OCI-LY3 (cell line): Measurements from ENCODE around the gene CIAO3.

Experiments used
- CTCF ChIP-seq: fragments of 200-600, 300-600 bp; sonication (generic); IDR thresholded peaks from 2 replicates; pipeline ENCODE4 v1.5.1; 2014; ENCODE audit warnings: antibody characterized with exemption, low read length, low read depth
- EZH2phosphoT487 ChIP-seq: fragments of 200-600 bp; shearing (Covaris generic); IDR thresholded peaks from 2 replicates; pipeline ENCODE4 v1.6.1; 2018; ENCODE audit warnings: antibody characterized with exemption, mixed run types, low read depth

DNA sequence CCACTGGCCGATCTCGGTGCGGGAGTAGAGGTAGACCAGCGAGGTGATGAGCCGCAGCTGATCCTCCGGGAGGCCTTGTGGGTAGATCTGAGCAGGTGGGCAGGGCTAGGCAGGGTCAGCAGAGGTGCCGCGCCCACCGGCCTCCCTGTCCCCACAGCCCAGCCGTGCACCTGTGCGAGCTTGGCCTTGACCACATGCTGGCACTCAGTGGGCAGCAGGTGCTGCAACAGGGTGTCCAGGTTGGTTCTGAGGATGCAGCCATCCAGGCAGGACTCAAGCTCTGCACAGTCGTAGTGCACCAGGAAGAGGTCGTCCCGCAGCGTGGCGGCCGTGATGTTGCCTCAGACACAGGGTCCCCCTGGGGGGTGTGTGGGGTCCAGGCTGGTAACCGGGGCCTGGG lies 32.2 kb upstream of the CIAO3 start:
- no peak for TF ChIP-seq CTCF
- no peak for TF ChIP-seq EZH2phosphoT487
